ENCODE results near the gene RHBDL3.

GRCh38 chr17:32350666-32351418 lies 85.2 kb downstream of the RHBDL3 start:
- TF ChIP-seq CBFB (CRISPR knock-in tag; IDR thresholded peaks at IDR 0.05; ENCODE audit: low read depth): no peak
- no peak for TF ChIP-seq CTCF (IDR thresholded peaks at IDR 0.05)
- no peak for TF ChIP-seq ZNF121 (CRISPR knock-in tag; IDR thresholded peaks at IDR 0.05)
- no peak for TF ChIP-seq SP1 (CRISPR knock-in tag; conservative IDR thresholded peaks at IDR 0.05)
- no peak for TF ChIP-seq ZSCAN18 (CRISPR knock-in tag; IDR thresholded peaks at IDR 0.05)
